NCI-H1048 (cell line): Measurements from ENCODE around the gene TENM4.

Experiments used
- DNase-seq: peaks from one replicate; lab custom pipeline; 2025; lab: John Stamatoyannopoulos, UW

The TENM4 gene

GRCh38 chr11:79447038-79447786 is 6.4 kb upstream of the TENM4 start:
- no peak for DNase-seq

GRCh38 chr11:79444923-79445322 is 4.1 kb upstream of the TENM4 start:
- DNase-seq: no peak

- no peak for DNase-seq
These were observed 638 bp upstream of the TENM4 start for GRCh38 chr11:79441461-79441875.

- DNase-seq: no peak
These were observed 802 bp downstream of the TENM4 start for GRCh38 chr11:79439886-79440570.

GRCh38 chr11:79439410-79439885 is 1.4 kb downstream of the TENM4 start:
- DNase-seq: no peak

GRCh38 chr11:79438631-79439409 is 2.0 kb downstream of the TENM4 start:
- no peak for DNase-seq

GRCh38 chr11:79437981-79438630 is 2.7 kb downstream of the TENM4 start:
- DNase-seq: no peak

- DNase-seq: no peak
These were observed 3.4 kb downstream of the TENM4 start for GRCh38 chr11:79437278-79437980.

GRCh38 chr11:79436919-79437277 is 3.9 kb downstream of the TENM4 start:
- DNase-seq: no peak

GRCh38 chr11:79434283-79434682 is 6.5 kb downstream of the TENM4 start:
- DNase-seq: no peak

- DNase-seq: no peak
These were observed 8.7 kb downstream of the TENM4 start for GRCh38 chr11:79432138-79432537.

GRCh38 chr11:79431535-79431934 is 9.3 kb downstream of the TENM4 start:
- no peak for DNase-seq

- DNase-seq: no peak
These were observed 10.6 kb downstream of the TENM4 start for GRCh38 chr11:79430280-79430679.

- DNase-seq: no peak
These were observed 12.4 kb downstream of the TENM4 start for GRCh38 chr11:79428406-79428805.

- DNase-seq: no peak
These were observed 13.1 kb downstream of the TENM4 start for GRCh38 chr11:79427611-79428327.

GRCh38 chr11:79427126-79427525 is 13.7 kb downstream of the TENM4 start:
- no peak for DNase-seq

- DNase-seq: no peak
These were observed 15.4 kb downstream of the TENM4 start for GRCh38 chr11:79425463-79425862.

GRCh38 chr11:79423736-79424135 is 17.1 kb downstream of the TENM4 start:
- no peak for DNase-seq

GRCh38 chr11:79422866-79423265 is 18.0 kb downstream of the TENM4 start:
- no peak for DNase-seq

- DNase-seq: no peak
These were observed 19.0 kb downstream of the TENM4 start for GRCh38 chr11:79421820-79422219.

GRCh38 chr11:79419120-79419519 is 21.7 kb downstream of the TENM4 start:
- DNase-seq: no peak
